Adipose tissue (tissue), 3 donors: ENCODE results near the gene PBX4. TPM values are rescaled to one million over a fixed set of nuclear protein-coding genes. Genes with fewer than 3 reads are reported as not detected.
"Not testable (repeated sequence)": the region's sequence is repeated elsewhere in the genome, so short reads cannot be mapped to it uniquely, and the experiment has no call there.

Experiments used
- H3K27ac ChIP-seq: one replicate; pipeline ENCODE4 v1.5.1; 2013; ENCODE audit warnings: low read depth, low read length
- WGBS, 3 donors: extraction: QIAGEN DNeasy Blood & Tissue Kit; methylation state at CpG; one replicate each; pipeline ENCODE4 v1.1.7; 2013; 5-methylcytosine and 5-hydroxymethylcytosine counted together
- polyA plus RNA-seq, 3 donors: library from polyadenylated mRNA; stranded (reverse); fragments of 200-250 nt; gene quantifications; one replicate each; pipeline ENCODE4 v1.2.3, GENCODE V29; 2013
- donor health status: healthy with polysubstance abuse.
- donor health status: Bipolar disorder and iron deficiency.
- donor health status: healthy.

The PBX4 gene
- polyA plus RNA-seq, 3 donors = 0.34 to 1.6 (median 0.86) TPM

DNA sequence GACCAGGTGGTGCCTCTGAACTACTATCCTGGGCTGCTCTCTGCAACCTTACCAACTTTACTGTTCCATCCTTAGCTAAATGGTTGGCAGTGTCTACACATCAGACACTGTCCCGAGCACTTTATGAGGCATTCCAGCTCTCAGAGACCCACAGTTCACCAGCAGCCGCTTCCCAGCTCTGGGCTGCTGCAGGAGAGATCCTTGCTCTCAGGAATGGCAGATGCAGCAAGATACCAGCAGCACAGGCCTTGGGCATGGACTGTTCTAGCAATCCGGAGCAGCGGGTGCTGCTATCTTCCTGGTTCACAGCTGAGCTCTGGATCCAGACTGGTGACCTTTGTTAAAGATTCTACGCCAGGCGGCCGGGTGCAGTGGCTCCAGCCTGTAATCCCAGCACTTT lies 12.9 kb upstream of the PBX4 start:
- 88 to 92% (median 91%) methylated on average over 7 of the region's 7 CpGs for WGBS, 3 donors
- H3K27ac ChIP-seq = no peak overlapping the region

DNA sequence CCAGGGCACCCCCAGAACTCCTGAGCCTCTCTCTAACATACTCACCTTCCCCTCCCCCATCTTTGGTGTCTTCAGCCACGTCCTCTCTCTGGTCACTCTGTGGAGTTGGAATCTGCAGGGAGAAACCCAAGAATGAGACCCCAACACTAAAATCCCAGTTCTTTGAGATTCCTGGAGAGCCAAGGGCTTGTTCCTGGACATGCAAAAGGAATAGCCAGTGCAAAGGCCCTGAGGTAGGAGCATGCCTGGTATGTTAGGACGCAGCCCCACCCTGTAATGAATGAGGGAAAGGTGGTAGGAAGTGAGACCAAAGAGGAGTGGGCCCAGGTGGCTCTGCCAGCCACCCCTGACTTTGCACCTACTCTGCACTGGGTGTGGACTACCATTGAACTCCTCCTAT lies 11.9 kb upstream of the PBX4 start:
- no peak overlapping the region for H3K27ac ChIP-seq
- WGBS, 3 donors = 92 to 96% (median 94%) methylated on average over 2 of the region's 2 CpGs

- 97 to 100% (median 99%) methylated on average over 10 to 11 of the region's 11 CpGs for WGBS, 3 donors
- no peak overlapping the region for H3K27ac ChIP-seq
Observed at GRCh38 chr19:19630062-19630414, 11.6 kb upstream of the PBX4 start.

DNA sequence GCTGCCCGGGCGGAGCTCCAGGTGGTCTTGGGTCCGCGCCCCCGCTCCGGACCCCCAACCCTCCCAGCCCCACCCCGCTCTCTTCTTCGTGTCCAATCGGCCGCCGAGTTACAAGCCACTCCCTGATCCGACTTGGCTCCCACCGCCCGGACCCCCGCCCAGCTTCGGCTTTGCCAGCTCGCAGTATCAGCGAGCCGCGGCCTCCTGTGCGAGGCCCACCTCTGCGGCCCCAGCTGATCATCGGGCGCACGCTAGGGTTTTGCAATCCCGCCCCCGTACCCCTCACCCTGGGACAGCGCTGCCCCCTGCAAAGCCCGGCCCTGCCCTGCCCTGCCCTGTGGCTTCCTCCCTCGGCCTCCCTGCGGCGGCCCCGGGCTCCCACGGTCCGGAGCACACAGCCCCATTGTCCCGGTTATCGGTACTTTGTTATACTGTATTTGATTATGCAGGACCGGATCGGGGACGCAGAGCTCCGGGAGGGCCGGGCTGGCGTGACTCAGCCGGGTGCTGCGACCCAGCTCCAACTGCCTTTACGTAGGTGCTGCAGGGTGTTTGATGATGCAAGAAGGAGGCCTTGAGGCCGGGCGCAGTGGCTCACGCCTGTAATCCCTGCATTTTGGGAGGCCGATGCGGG lies 10.1 kb upstream of the PBX4 start:
- 5 to 16% (median 15%) methylated on average over 47 to 51 of the region's 51 CpGs for WGBS, 3 donors

GRCh38 chr19:19627621-19628500 lies 9.4 kb upstream of the PBX4 start, which contains the start of gene LPAR2:
Gene LPAR2, minus strand, starts transcription at chr19:19628220. Its CDS starts 945 bp downstream, at chr19:19627275.
- H3K27ac ChIP-seq = no peak within 1 kb of the TSS
- WGBS, 3 donors = 1 to 2% (median 2%) methylated on average over 62 to 83 of the region's 87 CpGs

More for the DNA sequence above, 10.1 kb upstream of the PBX4 start:
- no peak overlapping the region for H3K27ac ChIP-seq

GRCh38 chr19:19626516-19627472 lies 8.3 kb upstream of the PBX4 start:
- 94 to 95% (median 94%) methylated on average over 48 of the region's 48 CpGs for WGBS, 3 donors
- H3K27ac ChIP-seq = no peak overlapping the region

DNA sequence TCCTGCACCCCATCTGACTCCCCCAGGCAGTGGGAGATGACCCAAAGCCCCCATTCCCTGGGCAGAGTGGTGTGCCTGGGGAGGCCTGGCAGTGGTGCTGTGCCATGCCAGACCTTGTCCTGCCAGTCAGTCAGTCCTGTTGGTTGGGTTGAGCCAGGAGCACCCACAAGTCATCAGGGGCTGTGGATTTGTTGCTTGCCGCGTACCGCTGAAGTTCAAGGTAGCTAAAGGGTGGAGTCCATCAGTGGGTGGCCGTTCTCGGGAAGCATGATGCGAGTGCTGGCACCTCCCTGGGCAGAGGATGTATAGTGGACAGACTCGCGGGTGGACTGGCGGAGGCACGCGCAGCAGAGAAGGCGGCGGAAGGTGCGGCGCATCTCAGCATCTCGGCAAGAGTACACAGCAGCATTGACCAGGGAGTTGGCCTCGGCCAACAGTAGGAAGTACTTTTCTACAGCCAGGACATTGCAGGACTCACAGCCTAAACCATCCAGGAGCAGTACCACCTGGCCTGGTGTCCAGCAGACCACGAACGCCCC lies 5.6 kb upstream of the PBX4 start:
- H3K27ac ChIP-seq = no peak overlapping the region
- 94 to 96% (median 94%) methylated on average over 19 of the region's 19 CpGs for WGBS, 3 donors

DNA sequence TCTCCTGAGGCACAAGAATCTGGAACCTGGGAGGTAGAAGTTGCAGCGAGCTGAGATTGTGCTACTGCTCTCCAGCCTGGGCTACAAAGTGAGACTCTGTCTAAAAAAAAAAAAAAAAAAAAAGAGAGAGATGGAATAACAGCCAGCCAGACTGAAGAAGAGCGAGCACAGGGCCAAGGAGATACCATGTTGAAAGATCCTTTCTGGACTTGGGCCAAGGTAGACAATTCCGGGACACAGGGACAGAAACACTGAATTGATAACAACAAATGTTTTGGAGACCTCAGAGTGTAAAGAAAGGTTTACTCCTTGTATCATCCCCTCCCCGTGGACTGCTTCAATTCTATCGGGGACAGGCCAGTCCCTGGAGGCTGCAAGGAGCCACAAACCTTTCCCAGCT lies 4.9 kb upstream of the PBX4 start:
- WGBS, 3 donors = 78 to 90% (median 80%) methylated on average over 5 of the region's 5 CpGs
- no peak overlapping the region for H3K27ac ChIP-seq

DNA sequence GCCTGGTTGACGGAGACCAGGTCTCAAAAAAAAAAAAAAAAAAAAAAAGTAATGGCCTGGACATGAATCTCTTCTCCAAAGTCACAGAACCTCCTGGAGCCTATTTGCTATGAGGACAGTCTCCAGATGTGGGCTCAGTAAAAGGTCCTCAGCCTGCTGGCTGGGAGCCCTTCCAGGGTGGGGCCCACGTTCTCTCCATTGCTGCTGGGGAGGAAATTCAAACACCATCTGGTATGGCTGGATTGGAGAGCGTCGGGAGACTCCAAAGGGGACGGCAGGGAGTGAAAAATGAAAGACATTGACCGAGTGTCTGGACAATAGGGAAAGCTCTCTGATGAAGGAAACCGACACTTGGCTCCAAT lies 1.3 kb upstream of the PBX4 start:
- WGBS, 3 donors = 63 to 68% (median 66%) methylated on average over 7 of the region's 7 CpGs
- H3K27ac ChIP-seq = no peak overlapping the region

GRCh38 chr19:19619181-19619848 lies 828 bp upstream of the PBX4 start:
- WGBS, 3 donors = 43 to 62% (median 59%) methylated on average over 21 of the region's 21 CpGs
- H3K27ac ChIP-seq = no peak overlapping the region

DNA sequence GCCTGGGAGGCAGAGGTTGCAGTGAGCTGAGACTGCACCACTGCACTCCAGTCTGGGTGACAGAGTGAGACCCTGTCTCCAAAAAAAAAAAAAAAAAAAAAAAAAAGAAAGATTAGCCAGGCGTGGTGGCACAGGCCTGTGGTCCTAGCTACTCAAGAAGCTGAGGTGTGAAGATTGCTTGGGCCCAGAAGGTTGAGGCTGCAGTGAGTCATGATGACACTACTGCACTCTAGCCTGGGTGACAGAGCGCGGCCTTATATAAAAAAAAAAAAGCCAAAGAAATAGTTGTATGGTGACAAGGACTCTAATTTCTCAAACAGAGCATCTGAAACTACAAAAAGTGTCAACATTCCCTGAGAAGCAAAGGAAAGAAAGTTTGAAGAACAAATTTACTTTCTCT lies 3.4 kb downstream of the PBX4 start:
- no peak overlapping the region for H3K27ac ChIP-seq
- 86 to 92% (median 87%) methylated on average over 3 of the region's 3 CpGs for WGBS, 3 donors

DNA sequence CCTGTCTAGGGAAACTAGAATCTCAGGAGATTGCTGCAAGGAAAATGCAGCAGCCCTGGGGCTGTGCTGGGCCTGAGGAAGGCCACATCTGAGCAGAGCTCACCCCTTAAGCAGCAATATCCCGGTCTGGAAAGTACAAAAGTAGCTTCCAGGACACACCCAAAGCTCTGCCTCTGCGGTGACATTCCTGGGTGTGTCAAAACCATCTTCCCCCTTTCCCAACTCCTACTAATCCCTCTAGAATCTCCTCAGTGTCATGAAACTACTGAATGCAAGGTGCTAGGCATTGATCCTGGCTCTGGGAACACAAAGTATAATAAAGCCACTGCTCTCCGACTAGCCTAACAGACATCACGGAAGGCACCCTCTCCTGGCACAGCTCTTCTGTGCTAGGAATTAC lies 5.0 kb downstream of the PBX4 start:
- H3K27ac ChIP-seq = no peak overlapping the region
- 65 to 86% (median 74%) methylated on average over 4 of the region's 4 CpGs for WGBS, 3 donors

GRCh38 chr19:19610376-19611202 lies 7.9 kb downstream of the PBX4 start:
- 84 to 87% (median 85%) methylated on average over 10 of the region's 10 CpGs for WGBS, 3 donors
- no peak overlapping the region for H3K27ac ChIP-seq

GRCh38 chr19:19606686-19607085 lies 11.8 kb downstream of the PBX4 start:
- 88 to 95% (median 95%) methylated on average over 8 of the region's 8 CpGs for WGBS, 3 donors
- not testable (repeated sequence) for H3K27ac ChIP-seq

GRCh38 chr19:19606021-19606420 lies 12.5 kb downstream of the PBX4 start:
- 43 to 68% (median 50%) methylated on average over 1 of the region's 1 CpG for WGBS, 3 donors
- H3K27ac ChIP-seq = no peak overlapping the region

DNA sequence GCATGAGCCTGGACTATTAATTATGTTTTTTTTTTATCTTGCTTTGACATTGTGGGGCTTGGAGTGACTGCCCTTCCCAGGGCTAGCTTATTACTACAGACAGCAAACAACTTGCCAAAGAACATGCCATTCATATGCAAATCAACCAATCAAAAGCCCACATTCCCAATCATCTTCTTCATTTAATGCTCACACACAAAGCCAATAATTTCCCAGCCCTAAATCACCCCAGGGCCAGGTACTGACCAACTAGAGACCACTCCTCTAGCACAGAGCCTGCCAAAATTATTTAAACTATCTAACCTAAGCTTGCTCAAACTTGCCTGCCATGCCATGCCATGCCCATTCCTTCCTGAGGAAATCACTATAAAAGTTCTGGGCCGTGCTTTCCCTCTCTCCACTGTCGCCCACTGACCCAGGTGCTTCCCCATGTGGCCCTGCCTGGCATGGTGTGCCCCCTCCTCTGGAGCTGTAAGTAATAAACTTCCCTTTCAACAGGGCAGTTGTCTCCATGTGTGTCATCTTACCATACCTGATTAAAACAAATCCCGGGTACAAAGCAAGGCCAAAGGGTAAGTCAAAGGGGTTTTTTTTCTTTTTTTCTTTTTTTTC lies 15.7 kb downstream of the PBX4 start:
- WGBS, 3 donors = 51 to 75% (median 60%) methylated on average over 3 of the region's 3 CpGs
- no peak overlapping the region for H3K27ac ChIP-seq
